T1000 (cell line): ENCODE data around the gene ETV4.

ENCODE experiments used
- DNase-seq: peaks from one replicate; lab custom pipeline; 2025; ENCODE audit warnings: mixed read lengths; lab: John Stamatoyannopoulos, UW

Gene ETV4

DNA sequence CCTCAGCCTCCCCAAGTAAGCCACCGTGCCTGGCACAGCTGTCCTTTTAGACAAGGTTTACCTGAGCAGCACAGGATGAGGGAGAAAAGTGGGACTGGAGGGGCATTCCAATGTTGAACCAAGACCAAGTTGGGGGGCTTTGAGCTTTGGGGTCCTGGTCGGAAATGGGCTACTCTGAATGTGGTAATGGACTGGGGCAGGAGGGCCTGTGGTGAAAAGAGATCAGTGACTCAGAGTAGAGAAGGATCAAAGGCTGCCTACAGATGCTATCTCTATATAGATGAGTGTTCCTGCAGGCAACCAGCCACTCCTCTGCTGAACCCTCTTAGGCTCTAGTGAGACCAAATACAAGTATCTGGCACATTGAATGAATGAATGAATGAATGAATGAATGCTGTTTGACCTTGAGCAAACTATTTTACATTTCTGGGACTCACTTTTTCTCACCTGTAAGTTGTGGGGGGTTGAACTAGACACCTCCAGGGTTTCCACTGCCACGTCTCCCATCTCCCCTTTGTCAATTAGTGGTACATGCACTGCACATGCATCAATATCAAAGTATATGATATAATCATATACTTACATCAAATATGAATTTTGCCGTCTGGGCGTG is 26.3 kb upstream of the ETV4 start:
- DNase-seq = peak; percentile 30

DNA sequence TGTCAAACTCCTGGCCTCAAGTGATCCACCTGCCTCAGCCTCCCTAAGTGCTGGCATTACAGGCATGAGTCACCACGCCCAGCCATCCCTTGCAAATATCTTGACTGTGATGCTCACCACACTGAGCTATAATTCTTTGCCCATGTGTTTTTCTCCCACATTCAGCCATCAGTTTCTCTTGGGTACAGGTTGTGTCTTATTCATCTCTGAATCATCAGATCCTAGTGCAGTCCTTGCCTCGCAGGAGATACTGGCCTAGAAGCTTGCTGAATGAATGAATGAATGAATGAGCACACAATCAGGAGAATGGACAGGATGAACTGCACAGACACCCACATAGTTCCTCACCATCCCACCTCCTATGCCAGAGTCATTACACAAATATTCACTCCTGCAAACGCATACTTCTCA is 24.4 kb upstream of the ETV4 start:
- peak; percentile 53 for DNase-seq

- no peak for DNase-seq
These were observed 22.5 kb upstream of the ETV4 start for GRCh38 chr17:43568506-43569082.

GRCh38 chr17:43563600-43564594 is 17.8 kb upstream of the ETV4 start:
- DNase-seq = no peak

DNA sequence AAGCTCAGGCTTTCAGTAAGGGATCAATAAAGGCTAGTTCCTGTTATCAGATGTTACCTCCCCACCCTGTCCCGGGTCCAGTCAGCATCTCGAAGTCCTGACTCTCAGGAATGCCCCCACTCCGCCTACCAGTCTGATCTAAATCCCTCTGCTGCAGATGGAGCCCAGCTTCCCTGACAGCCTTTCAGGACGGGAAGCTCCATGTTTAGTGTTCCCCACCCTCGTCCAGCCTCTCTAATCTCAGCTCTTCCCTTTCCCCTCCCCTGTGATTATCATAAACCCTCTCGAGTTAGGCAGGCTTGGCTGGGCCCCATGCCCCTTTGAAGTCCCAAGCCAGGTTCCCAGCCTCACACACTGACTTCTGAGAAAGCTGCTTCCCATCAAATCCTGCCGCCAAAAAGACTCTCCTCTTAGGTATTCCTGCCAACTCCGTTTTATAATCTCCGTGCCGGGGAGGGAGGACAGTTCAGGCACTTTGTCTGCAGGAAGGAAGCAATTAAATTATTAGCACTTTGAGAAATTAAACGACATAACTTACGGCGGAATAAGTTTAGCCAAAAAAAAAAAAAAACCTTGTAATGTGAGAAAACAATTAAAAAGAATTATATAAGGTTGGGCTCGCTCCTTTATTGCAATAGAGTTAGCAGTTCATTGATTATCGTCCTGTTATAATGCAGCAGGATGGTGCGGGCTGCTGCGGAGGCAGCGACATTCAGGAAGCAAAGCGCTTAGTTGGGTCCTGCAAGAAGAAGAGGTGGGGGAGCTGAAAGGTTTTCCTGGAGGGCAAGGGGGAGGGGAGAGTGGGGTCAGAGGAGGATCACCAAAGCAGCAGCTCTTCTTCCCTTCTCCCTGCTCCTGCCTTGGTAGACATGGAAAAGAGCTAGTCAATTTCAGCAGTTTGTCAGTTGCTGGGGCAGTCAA is 16.8 kb upstream of the ETV4 start:
- DNase-seq = no peak

GRCh38 chr17:43560461-43561427 is 14.6 kb upstream of the ETV4 start:
- DNase-seq = no peak

- DNase-seq = no peak
These were observed 13.1 kb upstream of the ETV4 start for GRCh38 chr17:43559161-43559816.

GRCh38 chr17:43558805-43559160 is 12.6 kb upstream of the ETV4 start:
- no peak for DNase-seq

- peak; percentile 71 for DNase-seq
These were observed 10.2 kb upstream of the ETV4 start for GRCh38 chr17:43556292-43556691.

- DNase-seq = no peak
These were observed 8.7 kb upstream of the ETV4 start for GRCh38 chr17:43554857-43555256.

GRCh38 chr17:43553573-43553972 is 7.4 kb upstream of the ETV4 start:
- no peak for DNase-seq

GRCh38 chr17:43552229-43552837 is 6.2 kb upstream of the ETV4 start:
- no peak for DNase-seq

DNA sequence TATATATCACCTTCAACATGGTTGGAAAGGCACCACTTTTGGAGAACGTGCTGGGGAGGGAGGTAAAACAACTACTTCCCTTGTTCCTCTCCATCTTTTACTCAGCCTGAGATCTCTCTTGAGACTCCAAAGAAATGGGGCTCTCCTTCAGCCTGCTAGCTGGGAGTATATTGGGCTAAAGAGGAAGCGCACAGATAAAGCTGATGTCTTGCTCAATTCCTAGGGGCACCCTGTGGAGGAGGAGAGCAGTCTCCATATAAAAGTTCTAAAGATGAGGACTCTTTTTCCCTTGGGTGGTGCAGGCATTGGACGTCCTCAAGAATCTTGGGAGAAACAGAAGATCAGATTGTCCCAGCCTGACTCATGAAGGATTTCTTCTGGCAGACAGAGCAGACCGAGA is 4.6 kb upstream of the ETV4 start:
- DNase-seq = no peak

- DNase-seq = no peak
These were observed 3.4 kb upstream of the ETV4 start for GRCh38 chr17:43549496-43549895.

DNA sequence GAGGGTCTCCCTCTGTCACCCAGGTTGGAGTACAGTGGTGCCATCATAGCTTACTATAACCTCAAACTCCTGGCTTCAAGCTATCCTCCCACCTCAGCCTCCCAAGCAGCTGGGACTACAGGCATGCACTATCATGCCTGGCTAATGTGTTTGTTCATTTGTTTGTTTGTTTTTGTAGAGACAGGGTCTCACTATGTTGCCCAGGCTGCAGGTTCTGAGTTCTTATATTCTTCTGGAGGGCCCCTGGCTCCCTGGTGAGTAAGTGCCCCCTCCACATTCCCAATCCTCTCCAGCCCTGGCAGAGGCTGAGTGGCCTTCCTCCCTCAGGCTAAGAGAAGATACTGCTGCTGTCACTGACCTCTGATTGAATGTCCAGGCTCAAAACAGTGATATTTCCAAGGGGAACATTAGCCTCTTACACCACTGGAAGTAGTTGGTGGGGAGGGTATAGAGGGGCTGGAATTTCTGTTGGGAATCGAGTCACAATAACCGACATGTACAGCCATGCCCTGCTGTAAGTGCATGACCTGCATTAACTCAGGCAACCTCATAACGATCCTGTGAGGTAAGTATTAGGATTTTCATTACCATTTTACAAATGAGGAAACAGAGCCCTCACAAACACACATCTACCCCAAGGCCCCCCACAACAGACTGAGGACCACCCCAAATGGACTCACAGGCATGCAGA is 2.7 kb upstream of the ETV4 start:
- DNase-seq = no peak

DNA sequence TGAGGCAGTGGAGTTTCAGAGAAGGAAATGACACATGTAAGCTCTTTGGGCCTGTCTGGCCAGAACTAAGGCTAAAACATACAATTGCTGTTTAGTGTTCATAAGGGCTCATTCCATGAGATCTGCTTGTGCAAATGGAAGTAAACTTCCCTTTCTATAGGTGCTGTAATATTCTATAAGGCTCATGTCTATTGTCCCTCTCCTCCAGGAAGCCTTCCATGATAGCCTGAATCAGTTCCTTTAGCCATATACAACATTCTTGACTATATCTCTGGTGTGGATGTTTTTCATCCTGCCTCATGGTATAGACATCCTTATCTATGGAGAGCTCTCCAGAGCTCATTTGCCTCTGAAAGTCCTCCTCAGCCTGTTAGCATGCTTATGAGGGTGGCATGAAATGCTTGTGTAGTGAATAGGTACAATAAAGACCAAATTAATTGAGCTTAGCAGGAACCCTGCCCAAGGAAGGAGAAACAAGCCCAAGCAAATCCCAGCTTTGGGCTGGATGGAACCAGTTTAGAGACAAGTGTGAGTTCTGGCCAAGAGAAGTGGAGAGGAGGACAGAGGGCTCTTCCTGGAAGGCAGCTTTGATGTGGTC is 1.6 kb upstream of the ETV4 start:
- no peak for DNase-seq

DNA sequence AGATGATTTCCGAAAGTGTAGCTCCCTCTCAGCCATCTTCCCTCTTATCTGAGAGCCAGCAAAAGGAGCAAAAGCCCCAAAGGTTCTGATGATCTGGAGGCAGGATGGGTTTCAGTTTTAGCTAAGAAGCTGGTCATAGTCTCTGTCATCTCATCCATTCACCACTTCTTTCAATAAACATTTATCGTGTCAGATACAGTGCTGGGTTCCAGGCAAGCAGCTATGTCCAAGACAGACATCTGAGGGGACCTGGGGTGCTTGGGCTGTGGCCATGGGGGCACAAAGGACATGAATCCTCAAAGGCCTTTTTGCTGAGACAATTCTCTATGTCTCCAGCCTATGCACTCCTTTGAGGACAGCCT is 1.0 kb upstream of the ETV4 start:
- DNase-seq = no peak

GRCh38 chr17:43545383-43545632 is 832 bp downstream of the ETV4 start:
- DNase-seq = peak; percentile 62
